HL-60 (cell line): ENCODE data around the gene COL19A1.

Experiments
- POLR2AphosphoS5 ChIP-seq: IDR thresholded peaks from 2 replicates; pipeline ENCODE4 v1.6.1; 2012; ENCODE audit warnings: low read depth
- REST ChIP-seq: IDR thresholded peaks from 2 replicates; pipeline ENCODE4 v1.6.1; 2012; ENCODE audit warnings: low read depth; ENCODE audit not compliant: insufficient replicate concordance
- SPI1 ChIP-seq: IDR thresholded peaks from 2 replicates; pipeline ENCODE4 v1.6.1; 2012; ENCODE audit warnings: low read depth, mild to moderate bottlenecking, borderline replicate concordance
- TF ChIP-seq, protein P1 (sequence below): IDR thresholded peaks from one replicate; pipeline ENCODE4 v1.5.1; 2011; ENCODE audit warnings: low read length, control low read depth, inconsistent platforms; ENCODE audit not compliant: insufficient read depth

GRCh38 chr6:69878795-69879194 is 12.4 kb downstream of the COL19A1 start:
- TF ChIP-seq, protein P1, sequence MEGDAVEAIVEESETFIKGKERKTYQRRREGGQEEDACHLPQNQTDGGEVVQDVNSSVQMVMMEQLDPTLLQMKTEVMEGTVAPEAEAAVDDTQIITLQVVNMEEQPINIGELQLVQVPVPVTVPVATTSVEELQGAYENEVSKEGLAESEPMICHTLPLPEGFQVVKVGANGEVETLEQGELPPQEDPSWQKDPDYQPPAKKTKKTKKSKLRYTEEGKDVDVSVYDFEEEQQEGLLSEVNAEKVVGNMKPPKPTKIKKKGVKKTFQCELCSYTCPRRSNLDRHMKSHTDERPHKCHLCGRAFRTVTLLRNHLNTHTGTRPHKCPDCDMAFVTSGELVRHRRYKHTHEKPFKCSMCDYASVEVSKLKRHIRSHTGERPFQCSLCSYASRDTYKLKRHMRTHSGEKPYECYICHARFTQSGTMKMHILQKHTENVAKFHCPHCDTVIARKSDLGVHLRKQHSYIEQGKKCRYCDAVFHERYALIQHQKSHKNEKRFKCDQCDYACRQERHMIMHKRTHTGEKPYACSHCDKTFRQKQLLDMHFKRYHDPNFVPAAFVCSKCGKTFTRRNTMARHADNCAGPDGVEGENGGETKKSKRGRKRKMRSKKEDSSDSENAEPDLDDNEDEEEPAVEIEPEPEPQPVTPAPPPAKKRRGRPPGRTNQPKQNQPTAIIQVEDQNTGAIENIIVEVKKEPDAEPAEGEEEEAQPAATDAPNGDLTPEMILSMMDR, result no peak
- TF ChIP-seq POLR2AphosphoS5 (no peak), SPI1 (no peak), REST (no peak)
